ENCODE data around the gene HTR4.
"Not testable (repeated sequence)": the region's sequence is repeated elsewhere in the genome, so short reads cannot be mapped to it uniquely, and the experiment has no call there.

Gene HTR4

DNA sequence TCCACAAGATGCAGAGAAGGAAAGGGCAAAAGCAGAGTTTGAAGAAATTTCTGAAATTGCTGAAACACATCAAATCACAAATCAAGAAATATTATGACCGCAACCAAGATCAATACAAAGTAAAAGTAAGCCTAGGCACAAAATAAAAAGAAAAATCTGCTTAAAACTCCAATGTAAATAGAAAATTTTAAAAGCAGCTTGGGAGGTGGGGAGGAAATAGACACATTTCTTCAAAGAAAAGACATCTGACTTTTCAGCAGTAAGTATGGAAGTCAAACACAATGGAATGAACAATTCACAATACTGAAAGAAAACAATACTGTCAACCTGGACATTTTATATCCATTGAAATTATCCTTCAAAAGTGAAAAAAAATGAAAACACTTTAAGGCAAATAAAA lies 55.1 kb downstream of the HTR4 start:
- no peak for FAIRE-seq

DNA sequence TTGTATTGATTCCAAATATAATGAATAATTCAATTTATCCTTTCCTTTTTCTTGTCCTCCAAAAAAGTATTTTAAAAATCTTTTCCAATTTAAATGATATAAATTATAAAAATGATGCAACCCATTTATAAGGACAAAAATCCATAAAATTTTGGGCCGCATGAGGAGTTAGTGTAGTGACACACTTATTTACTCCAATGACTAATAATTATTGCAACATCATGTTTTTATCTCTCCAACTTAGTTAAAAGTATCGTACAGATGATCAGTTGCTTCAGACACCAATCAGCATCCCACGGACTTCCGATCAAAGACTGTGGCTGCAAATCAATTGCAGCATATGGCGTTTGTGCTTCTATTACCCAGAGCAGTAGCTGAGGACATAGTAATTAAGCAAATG lies 58.6 kb downstream of the HTR4 start:
- no peak for FAIRE-seq

DNA sequence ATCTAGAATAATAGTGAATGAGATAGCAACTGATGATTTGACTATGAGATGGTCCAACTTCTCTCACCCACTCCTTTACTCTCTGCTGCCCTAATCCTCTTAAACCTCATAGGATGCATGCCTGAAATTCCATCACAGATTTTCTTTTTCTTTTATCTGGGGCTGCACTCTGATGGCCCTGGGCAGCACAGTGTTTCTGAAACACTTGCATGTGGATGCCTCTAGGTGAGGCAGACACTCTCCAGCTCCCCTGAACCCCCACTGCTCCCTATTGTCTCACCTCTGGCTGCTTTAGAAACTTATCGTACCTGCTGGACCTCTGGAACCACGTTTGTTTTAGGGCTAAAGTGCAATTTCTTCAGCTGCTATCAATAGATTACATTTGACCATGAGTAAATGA lies 67.5 kb downstream of the HTR4 start:
- FAIRE-seq, result no peak

DNA sequence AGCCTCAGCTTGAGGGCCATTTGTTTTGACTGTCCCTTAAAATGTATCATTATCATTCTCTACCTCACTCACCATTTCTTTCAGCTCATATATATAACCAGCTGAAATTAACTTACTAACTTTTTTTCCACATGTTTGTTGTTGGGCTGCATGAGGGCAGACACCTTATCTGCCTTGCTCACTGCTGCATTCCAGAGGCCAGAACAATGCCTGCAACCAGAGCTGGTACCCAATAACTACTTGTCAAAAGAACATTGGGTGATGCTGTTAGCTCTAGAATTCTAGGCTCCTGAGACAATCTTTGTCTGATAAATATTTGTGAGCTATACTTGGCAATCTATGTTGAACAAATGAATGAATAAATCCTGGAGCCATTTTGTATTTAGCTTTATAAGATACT lies 68.3 kb downstream of the HTR4 start:
- no peak for FAIRE-seq

DNA sequence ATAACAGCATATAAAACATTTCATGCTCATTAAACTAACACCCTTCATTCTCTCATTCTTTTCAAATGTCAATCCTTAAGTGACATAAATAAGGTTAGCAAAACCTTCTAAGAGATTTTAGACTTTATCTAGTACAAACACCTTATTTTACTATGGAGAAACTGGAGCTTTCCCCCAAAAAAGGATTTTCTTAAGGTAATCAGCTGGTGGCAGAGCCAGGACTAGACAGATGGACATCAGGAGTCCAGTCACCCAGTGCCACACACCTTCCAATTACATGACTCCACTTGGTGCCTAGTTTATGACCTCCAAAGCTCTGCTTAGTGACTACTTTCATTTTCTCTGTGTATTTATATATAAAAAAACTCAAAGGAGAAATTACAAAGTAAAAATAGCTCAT lies 70.2 kb downstream of the HTR4 start:
- FAIRE-seq, result no peak

DNA sequence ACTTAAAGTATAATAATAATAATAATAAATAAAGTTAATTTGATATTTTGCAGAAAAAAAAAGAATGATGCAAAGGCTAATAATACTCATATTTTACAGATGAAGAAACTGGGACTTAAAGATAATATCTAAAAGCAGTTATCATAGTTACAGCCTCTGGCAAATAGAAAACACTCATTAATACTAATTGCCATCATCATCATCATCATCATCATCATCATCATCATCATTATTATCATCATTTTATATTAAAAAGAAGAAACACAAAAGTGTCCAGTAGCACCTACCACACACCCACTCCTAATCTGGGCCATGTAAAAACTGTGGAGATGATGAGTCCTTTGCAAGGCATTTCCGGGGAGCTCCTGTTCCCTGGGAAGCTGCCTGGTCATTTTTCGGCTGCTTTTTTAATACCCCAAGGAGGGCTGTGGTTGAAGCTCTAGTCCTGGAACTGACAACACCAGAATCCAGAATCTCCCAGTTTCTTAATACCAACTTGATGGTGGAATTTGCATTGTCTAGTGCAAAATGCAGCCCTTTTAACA lies 70.8 kb downstream of the HTR4 start:
- FAIRE-seq, result no peak

DNA sequence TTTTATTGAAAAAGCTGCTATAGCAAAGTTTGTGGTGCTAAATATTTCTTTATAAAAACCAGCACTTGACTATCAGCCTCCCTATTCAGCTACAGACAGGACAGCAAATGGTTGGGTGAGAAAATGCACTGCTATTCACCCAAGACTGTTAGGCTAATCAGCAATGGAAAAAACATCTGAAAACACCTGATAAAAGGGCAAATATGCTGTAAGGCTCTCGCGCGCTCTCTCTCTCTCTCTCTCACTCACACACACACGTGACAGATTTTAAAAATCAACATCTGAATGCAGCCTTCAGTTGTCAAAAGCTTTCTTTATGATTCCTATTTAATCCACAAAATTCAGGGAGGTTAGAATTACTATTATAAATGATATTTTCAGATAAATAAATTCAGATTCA lies 80.2 kb downstream of the HTR4 start:
- FAIRE-seq, result no peak

DNA sequence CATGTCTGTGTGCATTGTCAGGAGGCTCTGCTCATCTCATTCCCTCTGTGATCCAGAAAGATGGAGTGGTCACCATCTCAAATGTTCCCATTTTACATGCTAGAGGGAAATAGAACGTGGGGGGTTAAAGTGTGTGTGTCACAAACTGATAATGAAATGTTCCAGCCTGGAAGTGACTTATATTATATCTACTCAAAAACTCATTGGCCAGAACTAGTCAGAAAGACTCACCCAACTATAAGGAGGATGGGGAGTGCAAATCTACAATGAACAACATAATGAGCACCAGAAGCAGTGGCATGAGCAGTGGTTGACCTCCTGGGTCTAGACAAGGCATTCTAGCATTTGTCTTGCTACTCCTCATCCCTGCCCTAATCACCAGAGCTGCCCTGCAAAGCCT lies 81.0 kb downstream of the HTR4 start:
- no peak for FAIRE-seq

DNA sequence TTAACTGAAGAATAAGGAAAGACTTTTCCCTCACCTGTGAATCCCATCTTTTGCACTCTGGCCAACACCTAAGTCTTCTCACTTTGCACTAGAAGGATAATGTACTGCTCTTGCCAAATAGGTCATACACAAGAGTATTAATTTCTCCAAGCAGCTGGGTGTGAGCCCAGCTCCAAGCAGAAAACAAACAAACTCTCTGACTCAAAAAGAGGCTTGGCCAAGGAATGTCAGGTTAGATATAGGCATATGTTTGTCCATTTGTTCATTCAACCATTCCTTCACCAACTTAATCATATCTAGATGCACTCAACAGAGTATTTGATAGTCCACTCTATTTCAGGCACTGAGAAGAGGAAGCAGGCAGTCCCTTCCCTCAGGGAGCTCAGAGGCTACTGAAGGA lies 84.4 kb downstream of the HTR4 start:
- no peak for FAIRE-seq

DNA sequence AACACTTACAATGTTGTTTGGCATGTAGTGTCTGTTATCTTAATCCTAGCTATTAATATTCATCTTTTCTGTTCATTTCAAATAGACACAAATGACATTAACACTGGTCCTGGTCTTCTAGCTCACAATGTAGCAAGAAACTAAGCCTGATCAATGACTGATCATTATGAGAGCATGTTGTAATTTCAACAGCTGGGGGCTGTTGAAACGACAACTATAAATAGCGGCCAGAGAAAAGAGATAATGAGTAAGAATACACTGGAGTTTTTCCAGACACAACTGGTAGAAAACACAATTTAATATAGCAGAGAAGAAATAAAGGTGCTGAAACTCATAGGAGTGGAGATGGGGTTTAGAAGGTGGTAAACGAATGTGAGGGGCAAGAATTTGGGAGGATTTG lies 89.2 kb downstream of the HTR4 start:
- FAIRE-seq, result no peak

DNA sequence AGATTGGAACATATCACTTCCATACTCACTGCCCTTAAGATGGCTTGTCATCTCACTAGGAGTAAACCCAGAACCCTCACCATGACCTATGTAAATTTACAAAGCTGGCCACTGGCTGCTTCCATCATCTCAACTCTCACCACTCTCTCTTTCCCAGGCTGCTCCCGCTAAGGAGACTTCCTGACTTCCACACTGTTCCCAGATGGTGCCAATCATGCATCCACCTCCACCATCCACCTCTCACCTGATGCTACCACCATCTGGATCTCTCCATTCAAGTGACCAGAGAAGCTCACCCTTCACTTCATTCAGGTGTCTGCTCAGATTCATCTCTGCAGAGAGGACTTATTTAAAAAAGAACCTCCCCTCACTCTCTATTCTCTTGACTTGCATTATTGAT lies 91.3 kb downstream of the HTR4 start:
- FAIRE-seq, result no peak

DNA sequence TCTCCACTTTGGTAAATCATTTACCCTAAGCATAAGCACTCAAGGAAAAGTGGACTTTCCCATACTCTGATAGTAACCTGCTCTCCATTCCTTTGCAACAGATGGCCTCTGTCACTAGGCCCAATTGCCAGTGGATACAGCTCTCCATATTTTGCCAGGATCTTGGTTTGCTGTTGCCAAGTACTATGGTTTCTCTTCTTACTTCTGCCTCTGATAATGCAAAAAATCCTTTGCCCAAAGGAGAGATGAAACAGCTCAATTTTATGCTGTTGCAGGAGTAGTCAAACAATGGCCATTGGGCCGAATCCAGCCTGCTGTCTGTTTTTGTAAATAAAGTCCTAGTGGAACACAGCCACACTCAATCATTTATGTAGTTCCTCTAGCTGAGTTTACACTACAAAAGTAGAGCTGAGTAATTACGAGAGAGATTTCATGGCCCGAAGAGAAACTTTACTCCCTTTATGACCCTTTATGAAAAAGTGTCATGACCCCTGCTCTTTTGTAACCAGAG lies 92.5 kb downstream of the HTR4 start:
- no peak for FAIRE-seq

DNA sequence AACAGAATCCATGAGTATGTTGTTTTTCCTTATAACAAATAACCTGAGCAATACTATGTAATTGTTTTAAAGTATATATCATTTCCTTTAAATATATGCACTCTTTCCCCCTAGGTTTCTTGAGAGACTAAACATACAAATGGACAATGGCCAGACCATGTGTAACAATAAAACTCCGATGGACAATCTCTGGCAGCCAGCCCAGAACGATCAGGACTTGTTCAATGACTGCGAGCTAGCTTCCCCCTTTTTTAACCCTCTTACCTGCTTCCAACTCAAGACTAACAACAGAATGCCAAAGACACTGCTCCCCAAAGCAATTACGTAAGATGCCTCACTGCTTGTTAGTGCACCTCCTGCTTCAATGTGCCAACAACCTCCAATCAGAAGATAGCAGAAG lies 94.9 kb downstream of the HTR4 start:
- FAIRE-seq, result no peak

DNA sequence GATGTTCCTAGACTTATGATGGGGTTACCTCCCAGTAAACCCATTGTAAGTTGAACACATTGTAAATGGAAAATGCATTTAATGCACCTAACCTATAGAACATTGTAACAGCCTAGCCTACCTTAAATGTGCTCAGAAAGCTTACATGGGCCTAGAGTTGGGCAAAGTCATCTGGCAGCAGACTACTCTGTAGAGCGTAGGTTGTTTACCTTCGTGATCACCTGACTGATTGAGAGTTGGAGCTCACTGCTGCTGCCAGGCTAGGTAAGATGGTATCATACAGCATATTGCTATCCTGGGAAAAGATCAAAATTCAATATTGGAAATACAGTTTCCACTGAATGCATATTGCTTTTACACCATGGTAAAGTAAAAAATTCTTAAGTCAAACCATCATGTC lies 95.4 kb downstream of the HTR4 start:
- FAIRE-seq, result no peak

DNA sequence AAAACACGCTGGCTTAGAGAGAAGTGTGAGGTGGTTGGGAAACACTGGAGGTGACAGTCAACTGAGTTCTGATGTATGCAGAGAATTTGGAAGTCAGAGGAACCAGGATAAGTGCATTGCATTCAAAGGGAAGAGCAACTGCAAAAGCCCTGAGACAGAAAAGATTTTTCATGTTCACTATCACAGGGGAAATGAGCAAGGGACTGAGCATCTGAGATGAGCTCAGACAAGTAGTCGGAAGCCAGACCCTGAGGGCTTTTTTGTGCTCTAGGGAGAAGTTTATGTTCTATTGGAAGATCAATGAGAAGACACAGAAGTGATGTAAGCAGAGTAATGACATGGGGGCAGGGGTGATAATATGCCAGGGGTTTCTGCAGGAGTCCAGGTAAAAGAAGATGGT lies 97.5 kb downstream of the HTR4 start:
- FAIRE-seq, result no peak

DNA sequence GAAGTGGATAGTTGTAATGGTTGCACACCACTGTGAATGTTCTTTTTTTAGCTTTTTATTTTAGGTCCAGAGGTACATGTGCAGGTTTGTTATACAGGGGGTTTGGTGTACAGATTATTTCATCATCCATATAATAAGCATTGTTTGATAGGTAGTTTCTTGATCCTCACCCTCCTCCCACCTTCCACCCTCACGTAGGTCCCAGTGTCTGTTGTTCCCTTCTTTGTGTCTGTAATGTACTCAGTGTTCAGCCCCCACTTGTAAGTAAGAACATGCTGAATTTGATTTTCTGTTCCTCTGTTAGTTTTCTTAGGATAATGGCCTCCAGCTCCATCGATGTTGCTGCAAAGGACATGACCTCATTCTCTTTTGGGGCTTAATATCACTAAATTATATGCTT lies 99.7 kb downstream of the HTR4 start:
- FAIRE-seq, result no peak

DNA sequence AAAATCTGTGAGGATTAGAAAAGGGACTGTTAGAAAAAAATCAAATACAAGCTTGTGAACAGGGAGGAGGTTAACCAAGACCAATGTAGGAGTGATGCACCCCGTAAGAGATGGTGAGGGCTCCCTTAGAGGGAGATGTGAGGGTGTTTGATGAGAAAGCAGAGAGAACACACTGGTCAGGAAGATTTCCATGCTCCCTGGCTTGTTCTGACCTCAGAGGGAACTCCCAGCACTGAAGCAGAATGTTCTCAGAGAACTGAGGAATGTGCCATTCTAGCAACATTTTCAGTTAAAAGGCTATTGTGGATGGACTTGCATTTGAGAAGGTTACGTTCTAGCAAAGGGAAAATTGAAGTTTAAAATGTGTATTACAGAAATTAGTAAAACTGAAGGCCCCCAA lies 110.6 kb downstream of the HTR4 start:
- FAIRE-seq, result no peak

DNA sequence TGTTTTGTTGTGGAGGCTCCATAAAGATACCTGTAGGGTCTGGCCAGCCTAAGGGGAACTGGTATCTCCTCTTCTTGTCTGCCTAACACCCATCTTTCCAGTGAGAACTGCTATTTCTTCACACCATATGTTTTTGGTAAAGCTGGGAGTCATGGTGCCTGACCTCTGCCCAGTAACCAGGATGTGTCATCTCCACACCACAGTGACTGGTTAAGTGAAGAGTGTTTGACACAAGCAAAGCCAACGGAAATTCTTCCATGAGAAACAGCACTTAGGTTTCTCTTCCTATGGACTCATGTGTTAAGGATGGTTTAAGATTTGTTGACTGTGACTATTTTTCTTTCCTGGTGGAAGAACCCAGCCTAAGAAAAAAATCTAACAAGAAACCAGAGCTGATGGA lies 111.5 kb downstream of the HTR4 start:
- no peak for FAIRE-seq

DNA sequence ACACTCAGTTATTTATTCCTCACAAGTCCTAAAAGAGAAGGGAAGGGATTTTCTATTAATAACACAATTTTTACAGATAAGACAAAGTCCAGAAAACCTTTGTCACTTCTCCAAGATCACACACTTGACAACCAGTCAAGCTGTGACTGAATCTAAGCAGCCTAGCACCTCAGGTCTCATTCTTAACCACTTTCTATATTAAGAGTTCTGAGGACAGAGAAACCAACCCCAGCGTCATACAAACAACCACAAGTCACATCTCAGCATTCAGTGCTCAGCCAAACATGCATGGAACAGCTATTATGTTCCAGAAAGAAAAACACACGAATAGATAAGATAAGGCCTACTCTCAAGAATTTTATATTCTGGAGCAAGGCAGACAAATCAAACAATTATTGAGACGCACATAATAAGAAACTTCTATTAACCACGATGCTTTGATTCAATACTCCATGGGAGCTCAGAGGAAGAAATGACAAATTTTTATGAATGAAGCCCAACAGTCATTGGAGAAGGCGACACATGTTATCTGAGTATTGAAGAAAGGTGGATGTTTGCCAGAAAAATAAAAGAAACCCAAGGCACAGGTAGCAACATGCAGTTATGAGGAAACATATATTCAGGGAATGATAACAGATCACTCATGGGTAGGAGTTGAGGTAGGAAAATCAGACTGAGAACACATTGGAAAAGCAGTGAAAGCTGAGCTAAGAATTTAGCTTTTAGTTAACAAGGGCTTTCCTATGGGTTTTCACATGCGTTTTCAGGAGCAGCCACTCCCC lies 113.1 kb downstream of the HTR4 start:
- FAIRE-seq, result no peak

DNA sequence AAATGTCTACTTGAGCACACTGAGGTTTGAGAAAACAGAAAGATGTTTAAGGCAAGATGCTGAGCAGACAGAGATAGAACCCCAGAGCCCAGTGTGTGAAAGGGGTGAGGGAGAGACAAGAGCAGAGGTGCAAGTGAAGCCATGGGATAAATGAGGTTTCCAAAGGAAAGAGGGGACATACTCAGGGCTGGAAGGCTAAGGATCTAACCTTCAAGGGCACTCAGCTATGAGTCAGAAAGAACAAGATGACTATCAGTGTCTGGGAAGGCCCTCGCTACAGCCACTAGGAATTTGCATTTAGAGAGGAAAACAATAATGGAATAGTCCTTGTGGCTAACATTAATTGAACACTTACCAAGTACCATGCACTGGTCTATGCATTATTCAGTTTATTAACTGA lies 113.7 kb downstream of the HTR4 start:
- no peak for FAIRE-seq

DNA sequence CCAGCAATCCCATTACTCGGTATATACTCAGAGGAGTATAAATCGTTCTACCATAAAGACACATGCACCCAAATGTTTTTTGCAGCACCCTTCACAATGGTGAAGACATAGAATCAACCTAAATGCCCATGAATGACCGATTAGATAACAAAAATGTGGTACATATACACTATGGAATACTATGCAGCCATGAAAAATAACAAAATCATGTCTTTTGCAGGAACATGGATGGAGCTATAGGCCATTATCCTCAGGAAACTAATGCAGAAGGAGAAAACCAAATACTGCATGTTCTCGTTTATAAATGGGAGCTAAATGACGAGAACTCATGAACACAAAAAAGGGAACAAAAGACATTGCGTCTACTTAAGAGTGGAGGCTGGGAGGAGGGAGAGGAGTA lies 114.5 kb downstream of the HTR4 start:
- no peak for FAIRE-seq

DNA sequence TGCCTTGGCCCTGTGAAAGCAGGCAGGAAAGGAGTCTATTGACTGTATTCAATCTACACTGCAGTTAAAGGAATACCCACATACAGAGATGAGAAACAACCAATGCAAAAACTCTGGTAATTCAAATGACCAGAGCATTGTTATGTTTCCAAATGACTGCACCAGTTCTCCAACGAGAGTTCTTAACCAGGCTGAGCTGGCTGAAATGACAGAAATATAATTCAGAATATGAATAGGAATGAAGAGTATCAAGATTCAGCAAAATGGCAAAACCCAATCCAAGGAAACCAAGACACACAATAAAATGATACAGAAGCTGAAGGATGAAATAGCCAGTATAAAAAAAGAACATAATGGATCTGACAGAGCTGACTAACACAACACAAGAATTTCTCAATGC lies 119.1 kb downstream of the HTR4 start:
- no peak for FAIRE-seq

DNA sequence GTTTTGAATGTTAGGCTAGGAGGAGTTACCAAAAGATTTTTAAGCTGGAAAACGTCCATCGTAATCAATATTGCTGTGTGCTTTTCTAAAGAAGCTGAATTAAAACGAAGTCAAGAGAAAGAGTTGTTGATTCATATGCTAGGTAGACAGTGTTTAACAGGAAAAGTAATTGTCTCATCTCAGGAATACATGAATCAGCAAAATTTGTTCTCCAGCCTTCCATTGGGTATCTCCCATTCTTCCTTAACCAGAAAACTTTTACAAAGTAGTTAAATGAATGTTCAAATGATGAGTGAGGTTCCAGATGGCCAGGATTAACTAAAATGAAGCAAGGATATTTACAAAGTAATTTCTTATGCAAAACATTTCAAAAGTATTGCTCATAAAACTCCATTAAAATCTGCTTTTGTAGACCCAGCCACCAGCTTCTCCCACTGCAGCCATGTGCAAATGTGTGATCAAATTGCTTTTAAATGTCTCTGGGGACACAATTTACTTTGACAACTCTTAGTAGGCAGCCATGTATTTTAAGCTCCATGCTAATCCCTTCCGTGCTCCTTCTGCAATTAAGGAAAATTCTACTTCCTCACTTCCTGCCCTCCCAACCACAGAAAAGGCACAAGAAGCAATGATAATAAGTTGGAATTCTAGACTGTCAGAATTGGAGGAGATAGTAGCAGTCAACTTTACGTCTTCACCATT lies 121.2 kb downstream of the HTR4 start:
- FAIRE-seq, result no peak

DNA sequence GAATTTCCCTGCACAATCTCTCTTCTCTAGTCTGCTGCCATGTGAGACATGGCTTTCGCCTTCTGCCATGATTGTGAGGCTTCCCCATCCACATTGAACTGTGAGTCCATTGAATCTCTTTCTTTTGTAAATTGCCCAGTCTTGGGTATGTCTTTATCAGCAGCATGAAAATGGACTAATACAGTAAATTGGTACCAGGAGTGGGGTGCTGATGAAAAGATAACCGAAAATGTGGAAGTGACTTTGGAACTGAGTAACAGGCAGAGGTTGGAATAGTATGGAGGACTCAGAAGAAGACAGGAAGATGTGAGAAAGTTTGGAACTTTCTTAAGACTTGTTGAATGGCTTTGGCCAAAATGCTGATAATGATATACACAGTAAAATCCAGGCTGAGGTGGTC lies 124.9 kb downstream of the HTR4 start:
- not testable (repeated sequence) for FAIRE-seq
